HEK293 (cell line): Measurements from ENCODE around the gene SCRT2.

Experiments used
- CTCF ChIA-PET: fragments of 350-600 bp; formaldehyde crosslinking; extraction: SDS; loops from one replicate; lab custom pipeline; 2021; ENCODE audit warnings: antibody characterized with exemption; lab: Yijun Ruan, JAX
- POLR2A ChIA-PET: fragments of 300-600 bp; formaldehyde crosslinking; extraction: SDS; loops from one replicate; lab custom pipeline; 2020; ENCODE audit warnings: antibody characterized with exemption, inconsistent platforms; lab: Yijun Ruan, JAX
- H3K27ac ChIP-seq: fragments of 200-500 bp; sonication (Bioruptor generic); 2 replicates; pipeline ENCODE4 v1.5.1; 2014; ENCODE audit warnings: low read depth, low read length, control low read depth, inconsistent platforms; ENCODE audit errors: extremely low read depth
- H3K36me3 ChIP-seq, 2 experiments: fragments of 200-500 bp in 1 of 2; sonication (Bioruptor generic) in 1 of 2; 1 replicate in 1 of 2; 2 replicates in 1 of 2; pipeline ENCODE4 v1.5.1; 2014 to 2017; ENCODE audit warnings: inconsistent platforms in 2 of 2, low read length in 2 of 2; ENCODE audit not compliant: control insufficient read depth in 2 of 2, insufficient read depth in 1 of 2
- H3K4me1 ChIP-seq: fragments of 200-500 bp; sonication (Bioruptor generic); 2 replicates; pipeline ENCODE4 v1.5.1; 2014; ENCODE audit warnings: mild to moderate bottlenecking, low read length, inconsistent platforms; ENCODE audit not compliant: control insufficient read depth, insufficient read depth
- H3K4me3 ChIP-seq: 2 replicates; pipeline ENCODE4 v1.5.1; 2011; ENCODE audit warnings: low read depth, mild to moderate bottlenecking, control low read depth, low read length, moderate library complexity
- H3K9me3 ChIP-seq: fragments of 200-500 bp; sonication (Bioruptor generic); 2 replicates; pipeline ENCODE4 v1.5.1; 2014; ENCODE audit warnings: low read depth, low read length, inconsistent platforms; ENCODE audit not compliant: control insufficient read depth, insufficient read depth
- FEZF1 ChIP-seq: fragments of 450-650 bp; formaldehyde crosslinking; IDR thresholded peaks from 2 replicates; pipeline ENCODE4 v1.5.1; 2016; ENCODE audit warnings: missing biosample characterization, missing genetic modification characterization
- KLF10 ChIP-seq: fragments of 450-650 bp; IDR thresholded peaks from 2 replicates; pipeline ENCODE4 v1.5.1; 2018; ENCODE audit warnings: missing biosample characterization, mild to moderate bottlenecking, missing genetic modification characterization
- KLF7 ChIP-seq: fragments of 450-650 bp; formaldehyde crosslinking; IDR thresholded peaks from 2 replicates; pipeline ENCODE4 v1.5.1; 2016; ENCODE audit warnings: missing biosample characterization, missing genetic modification characterization, borderline replicate concordance
- KLF8 ChIP-seq: fragments of 450-650 bp; formaldehyde crosslinking; IDR thresholded peaks from 2 replicates; pipeline ENCODE4 v1.5.1; 2016; ENCODE audit warnings: missing biosample characterization, missing genetic modification characterization
- OVOL3 ChIP-seq: fragments of 450-650 bp; formaldehyde crosslinking; IDR thresholded peaks from 2 replicates; pipeline ENCODE4 v1.5.1; 2016; ENCODE audit warnings: missing biosample characterization, missing genetic modification characterization
- ZBTB26 ChIP-seq: fragments of 450-650 bp; formaldehyde crosslinking; optimal IDR thresholded peaks from 2 replicates; pipeline ENCODE3; 2016; ENCODE audit warnings: missing biosample characterization, mild to moderate bottlenecking, missing genetic modification characterization
- ZNF140 ChIP-seq: fragments of 450-650 bp; formaldehyde crosslinking; IDR thresholded peaks from 2 replicates; pipeline ENCODE4 v1.5.1; 2016; ENCODE audit warnings: missing biosample characterization, missing genetic modification characterization
- ZNF211 ChIP-seq: fragments of 450-650 bp; formaldehyde crosslinking; IDR thresholded peaks from 2 replicates; pipeline ENCODE4 v1.5.1; 2016; ENCODE audit warnings: low read depth, missing biosample characterization, missing genetic modification characterization
- ZNF214 ChIP-seq: fragments of 450-650 bp; formaldehyde crosslinking; IDR thresholded peaks from 2 replicates; pipeline ENCODE4 v1.5.1; 2017; ENCODE audit warnings: missing biosample characterization, mild to moderate bottlenecking, missing genetic modification characterization, borderline replicate concordance
- ZNF26 ChIP-seq: fragments of 450-650 bp; formaldehyde crosslinking; IDR thresholded peaks from 2 replicates; pipeline ENCODE4 v1.5.1; 2016; ENCODE audit warnings: missing biosample characterization, missing genetic modification characterization
- ZNF280C ChIP-seq: fragments of 450-650 bp; formaldehyde crosslinking; IDR thresholded peaks from 2 replicates; pipeline ENCODE4 v1.5.1; 2016; ENCODE audit warnings: missing biosample characterization, missing genetic modification characterization
- ZNF341 ChIP-seq: fragments of 450-650 bp; formaldehyde crosslinking; IDR thresholded peaks from 2 replicates; pipeline ENCODE4; 2016; ENCODE audit warnings: low read depth, missing biosample characterization, missing genetic modification characterization
- ZNF580 ChIP-seq: fragments of 450-650 bp; formaldehyde crosslinking; IDR thresholded peaks from 2 replicates; pipeline ENCODE4 v1.5.1; 2016; ENCODE audit warnings: missing biosample characterization, missing genetic modification characterization
- ZNF664 ChIP-seq: fragments of 450-650 bp; formaldehyde crosslinking; IDR thresholded peaks from 2 replicates; pipeline ENCODE4 v1.5.1; 2016; ENCODE audit warnings: missing biosample characterization, missing genetic modification characterization

Gene SCRT2

GRCh38 chr20:666877-667276 is 8.7 kb downstream of the SCRT2 start:
- Histone ChIP-seq H3K9me3 (no peaks in the 10 kb centered on the region), H3K36me3 (no peaks in the 10 kb centered on the region), H3K4me3 (no peak overlapping the region), H3K4me1 (no peaks in the 10 kb centered on the region), H3K27ac (no peak overlapping the region)
- POLR2A ChIA-PET = interaction anchor here (0.5 kb wide), 1 partner anchor 33 kb away, joined by 3 read pairs; no protein-coding TSS in a partner anchor
- CTCF ChIA-PET = interaction anchor here (0.5 to 5.0 kb wide), 57 partner anchors 11 to 412 kb away, joined by 3 to 81 read pairs (median 5); partner anchors contain the start of gene SRXN1
- TF ChIP-seq ZNF214 (tag by site-specific recombination) = no peak
- no peak for TF ChIP-seq OVOL3 (tag by site-specific recombination)
- no peak for TF ChIP-seq ZNF140
- TF ChIP-seq ZNF341 = no peak
- no peak for TF ChIP-seq KLF8 (tag by site-specific recombination)
- TF ChIP-seq ZBTB26 (tag by site-specific recombination) = no peak
- TF ChIP-seq ZNF580 (tag by site-specific recombination) = no peak

GRCh38 chr20:665276-665675 is 10.3 kb downstream of the SCRT2 start:
- no peaks in the 10 kb centered on the region for H3K36me3 ChIP-seq
- H3K4me3 ChIP-seq = no peak overlapping the region
- CTCF ChIA-PET = interaction anchor here (0.9 to 5.0 kb wide), 9 partner anchors 9 to 158 kb away, joined by 3 to 81 read pairs (median 5); partner anchors contain the start of genes SLC52A3 and SRXN1
- H3K4me1 ChIP-seq = no peaks in the 10 kb centered on the region
- no peaks in the 10 kb centered on the region for H3K9me3 ChIP-seq
- no peak overlapping the region for H3K27ac ChIP-seq
- TF ChIP-seq ZNF664 = peak; percentile 39; the same call in 1 of the 2 replicates
- TF ChIP-seq KLF10 (tag by site-specific recombination) = no peak
- POLR2A ChIA-PET = no interaction called here

GRCh38 chr20:664576-664975 is 11.0 kb downstream of the SCRT2 start:
- no peak for TF ChIP-seq KLF7 (tag by site-specific recombination)
- no peak for TF ChIP-seq FEZF1
- TF ChIP-seq ZNF280C (tag by site-specific recombination) = no peak
- no peak for TF ChIP-seq ZNF211 (tag by site-specific recombination)
- no peak for TF ChIP-seq ZNF26
- no peak overlapping the region for H3K27ac ChIP-seq
- H3K4me1 ChIP-seq = no peaks in the 10 kb centered on the region
- H3K4me3 ChIP-seq = no peak overlapping the region
- POLR2A ChIA-PET = no interaction called here
- H3K36me3 ChIP-seq = no peaks in the 10 kb centered on the region
- no peaks in the 10 kb centered on the region for H3K9me3 ChIP-seq
- CTCF ChIA-PET = interaction anchor here (0.9 to 5.0 kb wide), 9 partner anchors 9 to 157 kb away, joined by 3 to 81 read pairs (median 5); partner anchors contain the start of genes SLC52A3 and SRXN1
